ENCODE measurements around the gene KISS1. TPM values are rescaled to one million over a fixed set of nuclear protein-coding genes. Genes with fewer than 3 reads are reported as not detected.

The KISS1 gene
- total and polyA plus RNA-seq, 7 donors, result 0.18 TPM; not detected in 6

DNA sequence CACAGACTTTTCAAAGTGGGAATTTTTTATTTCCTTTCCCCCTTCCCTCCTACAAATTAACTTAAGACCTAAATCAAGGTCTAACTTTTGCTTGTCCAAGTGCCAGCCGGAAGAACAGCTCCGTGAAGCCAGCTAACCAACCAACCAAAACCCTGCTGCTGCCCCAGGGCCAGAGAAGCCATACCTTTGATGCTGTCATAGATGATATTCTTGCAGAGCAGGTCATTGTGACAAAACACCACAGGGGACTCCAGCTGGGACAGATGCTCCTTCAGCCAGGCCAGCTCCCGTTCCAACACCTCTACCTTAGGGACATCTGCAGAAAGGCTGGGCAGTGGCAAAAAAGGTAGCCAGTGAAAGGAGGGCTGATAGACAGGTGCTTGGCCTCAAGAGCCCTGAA is 55.2 kb downstream of the KISS1 start:
- intact Hi-C loops (cut with DNase I), result no loop called here
- Histone ChIP-seq H3K4me1 (no peaks in the 10 kb centered on the region), H3K4me3 (no peak overlapping the region), H3K27me3 (ENCODE audit: insufficient read depth in 3 of 3, low read length in 2 of 3) (no peaks in the 10 kb centered on the region), H3K27ac (no peak overlapping the region), H3K9me3 (no peaks in the 10 kb centered on the region), H3K36me3 (ENCODE audit: insufficient read depth in 1 of 2, low read depth in 1 of 2) (no peaks in the 10 kb centered on the region)
- ATAC-seq (no peak), DNase-seq (no peak)
- 85 to 89% (median 85%) methylated on average over 3 of the region's 3 CpGs for WGBS, 3 donors
- TF ChIP-seq, protein P1, sequence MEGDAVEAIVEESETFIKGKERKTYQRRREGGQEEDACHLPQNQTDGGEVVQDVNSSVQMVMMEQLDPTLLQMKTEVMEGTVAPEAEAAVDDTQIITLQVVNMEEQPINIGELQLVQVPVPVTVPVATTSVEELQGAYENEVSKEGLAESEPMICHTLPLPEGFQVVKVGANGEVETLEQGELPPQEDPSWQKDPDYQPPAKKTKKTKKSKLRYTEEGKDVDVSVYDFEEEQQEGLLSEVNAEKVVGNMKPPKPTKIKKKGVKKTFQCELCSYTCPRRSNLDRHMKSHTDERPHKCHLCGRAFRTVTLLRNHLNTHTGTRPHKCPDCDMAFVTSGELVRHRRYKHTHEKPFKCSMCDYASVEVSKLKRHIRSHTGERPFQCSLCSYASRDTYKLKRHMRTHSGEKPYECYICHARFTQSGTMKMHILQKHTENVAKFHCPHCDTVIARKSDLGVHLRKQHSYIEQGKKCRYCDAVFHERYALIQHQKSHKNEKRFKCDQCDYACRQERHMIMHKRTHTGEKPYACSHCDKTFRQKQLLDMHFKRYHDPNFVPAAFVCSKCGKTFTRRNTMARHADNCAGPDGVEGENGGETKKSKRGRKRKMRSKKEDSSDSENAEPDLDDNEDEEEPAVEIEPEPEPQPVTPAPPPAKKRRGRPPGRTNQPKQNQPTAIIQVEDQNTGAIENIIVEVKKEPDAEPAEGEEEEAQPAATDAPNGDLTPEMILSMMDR (IDR thresholded peaks at IDR 0.05), result no peak

Other genes with a start within 250 kb of the KISS1 start
- gene SOX13, start 123.4 kb downstream of the KISS1 start, total RNA-seq, result 10 to 100 TPM in 2 of 4 donors, 1 to 10 TPM in 2; 8.5 to 19.6 (median 9.4) TPM
- gene SOX13, start 123.4 kb downstream of the KISS1 start, polyA plus RNA-seq, result 10 to 100 TPM in 1 of 3 donors, 1 to 10 TPM in 2; 5.2 to 13.1 (median 9.4) TPM
- gene ETNK2, start 44.4 kb downstream of the KISS1 start, total RNA-seq, result 1 to 10 TPM in 2 of 4 donors, under 1 TPM in 2; 0.88 to 1.7 (median 1.0) TPM
- 1 to 10 TPM in 2 of 3 donors, under 1 TPM in 1; 0.62 to 1.7 (median 1.3) TPM for gene ETNK2, start 44.4 kb downstream of the KISS1 start, polyA plus RNA-seq
- gene REN, start 30.2 kb downstream of the KISS1 start, total RNA-seq, result not detected
- gene REN, start 30.2 kb downstream of the KISS1 start, polyA plus RNA-seq, result not detected
- not detected for gene GOLT1A, start 17.5 kb upstream of the KISS1 start, total RNA-seq
- 1 to 10 TPM in 1 of 3 donors, under 1 TPM in 2; 0.30 to 7.1 (median 0.37) TPM for gene GOLT1A, start 17.5 kb upstream of the KISS1 start, polyA plus RNA-seq
- gene PLEKHA6, start 163.4 kb upstream of the KISS1 start, total RNA-seq, result 1 to 10 TPM; 1.5 to 7.1 (median 4.8) TPM
- 1 to 10 TPM in 2 of 3 donors, under 1 TPM in 1; 0.92 to 1.7 (median 1.2) TPM for gene PLEKHA6, start 163.4 kb upstream of the KISS1 start, polyA plus RNA-seq
- gene PPP1R15B, start 215.3 kb upstream of the KISS1 start, total RNA-seq, result 10 to 100 TPM; 15.5 to 35.2 (median 26.0) TPM
- 10 to 100 TPM; 12.2 to 23.9 (median 12.9) TPM for gene PPP1R15B, start 215.3 kb upstream of the KISS1 start, polyA plus RNA-seq